ENCODE data around the gene PHLPP1.
"Not testable (repeated sequence)": the region's sequence is repeated elsewhere in the genome, so short reads cannot be mapped to it uniquely, and the experiment has no call there.

PHLPP1 gene

DNA sequence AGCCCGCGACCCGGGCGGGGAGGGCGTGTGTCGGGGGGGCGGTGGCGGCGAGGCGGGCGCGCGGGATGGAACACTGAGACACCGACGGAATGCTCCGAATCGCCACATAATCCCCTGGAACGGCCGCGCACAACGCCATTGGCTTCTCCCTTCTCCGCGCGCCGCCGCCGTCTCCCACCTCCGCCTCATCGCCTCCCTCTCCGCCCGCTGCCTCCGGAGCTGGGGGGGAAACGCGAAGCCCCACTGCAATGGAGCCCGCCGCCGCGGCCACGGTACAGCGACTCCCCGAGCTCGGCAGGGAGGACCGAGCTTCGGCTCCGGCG lies at the start of gene PHLPP1:
Gene PHLPP1, plus strand, starts transcription at position 106 of the 323 bp plus-strand sequence. Its CDS starts 143 bp downstream, at position 249.
- DNase-seq (ENCODE audit: low spot score), result no peak

DNA sequence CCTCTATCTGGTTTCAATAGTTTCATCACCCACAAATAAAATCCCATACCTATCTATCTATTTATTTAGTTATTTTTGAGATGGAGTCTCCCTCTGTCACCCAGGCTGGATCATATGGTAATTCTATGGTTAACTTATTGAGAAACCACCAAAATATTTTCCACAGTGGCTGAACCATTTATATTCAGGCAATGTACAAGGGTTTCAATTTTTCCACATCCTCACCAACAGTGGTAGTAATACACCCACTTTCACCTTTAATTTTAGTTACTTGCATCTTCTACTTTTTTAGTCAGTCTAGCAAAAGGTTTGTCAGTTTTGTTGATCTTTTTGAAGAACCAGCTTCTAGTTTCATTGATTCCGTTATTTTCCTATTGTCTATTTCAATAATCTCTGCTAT lies 46.1 kb upstream of the PHLPP1 start:
- no peak for DNase-seq (ENCODE audit: low spot score)

DNA sequence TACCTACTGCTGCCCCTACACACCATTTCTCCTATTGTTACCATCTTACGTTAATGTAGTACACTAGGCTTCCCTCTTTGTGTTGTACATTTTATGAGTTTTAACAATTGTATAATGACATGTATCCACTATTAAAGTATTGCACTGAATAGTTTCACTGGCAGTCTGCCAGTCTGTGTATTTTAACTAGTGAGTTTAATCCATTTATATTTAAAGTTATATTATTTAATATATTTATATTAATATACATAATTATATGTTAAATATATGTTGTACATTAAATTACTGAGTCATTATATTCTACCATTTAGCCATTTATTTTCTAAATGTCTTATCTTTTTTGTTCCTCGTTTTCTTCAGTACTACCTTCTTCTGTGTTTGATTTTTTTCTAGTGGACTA lies 44.8 kb upstream of the PHLPP1 start:
- DNase-seq (ENCODE audit: low spot score), result no peak

DNA sequence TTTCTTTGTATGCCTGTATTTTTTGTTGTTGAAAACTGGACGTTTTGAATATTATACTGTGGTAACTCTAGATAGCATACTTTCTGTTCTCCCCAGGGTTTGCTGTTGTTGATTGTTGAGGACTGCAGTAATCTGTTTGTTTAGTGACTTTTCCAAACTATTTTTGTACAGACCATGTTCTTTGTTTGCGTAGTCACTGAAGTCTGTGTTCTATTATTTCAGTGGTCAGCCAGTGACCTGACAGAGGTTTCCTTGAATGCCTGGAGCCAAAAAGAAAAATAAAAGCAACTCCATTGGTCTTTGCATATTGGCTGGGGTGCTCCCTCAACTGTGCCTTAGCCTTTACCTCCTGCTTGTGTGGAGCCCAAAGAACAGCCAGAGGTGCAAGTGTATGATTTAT lies 42.7 kb upstream of the PHLPP1 start:
- no peak for DNase-seq (ENCODE audit: low spot score)

DNA sequence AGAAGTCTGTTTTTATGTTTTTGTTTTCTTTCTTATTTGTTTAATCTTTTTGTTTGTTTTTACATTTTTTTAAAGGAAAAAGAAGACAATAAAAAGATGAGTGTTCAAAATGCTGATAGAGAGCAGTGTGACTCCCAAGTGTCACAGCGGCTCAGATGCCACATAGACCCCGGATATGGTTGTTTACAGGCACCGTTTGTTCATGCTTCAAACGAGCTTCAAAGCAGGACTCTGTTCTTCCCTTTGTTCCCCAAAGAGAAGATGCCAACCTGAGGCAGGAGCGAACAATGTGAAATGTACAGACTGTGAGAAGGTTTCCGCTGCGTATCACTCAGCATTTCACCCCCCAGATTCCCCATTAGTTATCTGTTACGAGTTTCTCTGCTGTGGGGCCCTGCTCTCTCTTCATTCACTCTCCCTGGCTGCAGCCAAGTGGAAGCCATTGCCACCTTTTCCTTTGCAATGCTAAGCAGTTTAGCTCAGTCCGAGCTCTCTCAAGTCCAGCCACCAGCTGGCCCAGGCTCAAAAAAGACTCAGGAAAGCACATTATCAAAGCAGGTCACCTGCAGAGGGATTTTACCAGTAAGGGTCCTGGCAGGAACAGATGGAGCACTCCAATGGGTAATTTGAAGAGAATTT lies 36.4 kb upstream of the PHLPP1 start:
- DNase-seq (ENCODE audit: low spot score), result no peak

DNA sequence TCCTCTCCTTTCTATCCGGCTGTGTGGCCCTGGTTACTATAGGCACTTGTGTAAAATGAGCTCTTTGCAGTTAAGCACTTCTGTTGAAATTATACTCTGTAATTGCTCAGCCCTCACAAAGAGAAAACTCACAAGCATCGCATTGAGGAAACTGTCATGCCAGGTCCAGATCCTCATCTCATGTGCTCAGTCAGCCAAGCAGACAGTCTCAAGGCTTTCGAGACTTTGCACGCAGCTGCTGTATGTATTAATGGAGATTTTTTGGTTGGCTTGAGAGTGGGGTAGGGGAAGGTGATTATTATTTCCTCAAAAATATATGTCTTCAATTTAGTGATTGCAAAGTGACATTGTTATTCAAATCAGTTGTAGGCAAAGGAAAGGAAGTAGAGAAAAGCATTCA lies 33.0 kb upstream of the PHLPP1 start:
- no peak for DNase-seq (ENCODE audit: low spot score)

DNA sequence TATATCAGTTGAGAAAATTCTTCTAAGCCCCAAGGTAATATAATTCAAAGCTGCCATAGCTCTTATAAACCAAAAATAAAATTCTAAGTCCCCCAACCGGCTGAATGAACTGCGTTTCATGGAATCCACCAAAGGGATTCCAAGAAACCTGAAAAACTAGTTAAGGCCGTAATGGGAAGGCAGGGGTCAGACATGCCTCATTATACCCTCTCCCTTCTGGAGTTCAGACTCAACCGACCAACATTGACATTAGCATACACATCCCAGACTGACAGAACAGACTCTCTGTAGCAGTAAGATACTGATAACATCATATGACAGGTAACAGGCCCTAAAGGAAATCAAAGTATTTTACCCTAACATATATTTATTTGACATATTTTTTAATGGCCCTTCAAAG lies 31.4 kb upstream of the PHLPP1 start:
- no peak for DNase-seq (ENCODE audit: low spot score)

DNA sequence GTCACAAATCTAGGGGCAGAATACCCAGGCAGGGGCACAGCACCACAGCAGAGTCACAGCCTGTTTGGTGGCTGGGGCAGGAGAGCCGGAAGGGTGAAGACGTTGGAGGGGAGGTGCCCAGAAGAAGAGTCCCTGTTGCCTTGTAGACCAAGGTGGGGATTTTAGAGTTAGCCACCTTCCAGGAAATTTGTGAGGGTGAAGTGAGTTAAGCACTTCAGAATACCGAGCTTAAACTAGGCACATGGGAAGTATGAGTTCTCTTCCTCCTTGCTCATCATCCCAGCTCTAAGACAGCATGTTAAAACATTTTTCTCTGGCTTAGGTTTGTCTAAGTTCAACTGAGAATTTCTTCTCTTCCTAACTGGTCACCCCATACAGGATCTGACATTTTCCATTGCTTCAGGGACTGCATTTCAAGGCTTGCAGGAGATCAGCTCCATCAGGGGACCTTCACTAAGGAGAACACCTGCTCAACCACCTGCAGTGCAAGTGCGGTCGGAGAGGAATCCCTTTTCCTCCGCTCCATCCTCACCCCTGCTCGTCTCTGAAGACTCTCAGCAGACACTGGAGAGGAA lies 26.5 kb upstream of the PHLPP1 start:
- no peak for DNase-seq (ENCODE audit: low spot score)

DNA sequence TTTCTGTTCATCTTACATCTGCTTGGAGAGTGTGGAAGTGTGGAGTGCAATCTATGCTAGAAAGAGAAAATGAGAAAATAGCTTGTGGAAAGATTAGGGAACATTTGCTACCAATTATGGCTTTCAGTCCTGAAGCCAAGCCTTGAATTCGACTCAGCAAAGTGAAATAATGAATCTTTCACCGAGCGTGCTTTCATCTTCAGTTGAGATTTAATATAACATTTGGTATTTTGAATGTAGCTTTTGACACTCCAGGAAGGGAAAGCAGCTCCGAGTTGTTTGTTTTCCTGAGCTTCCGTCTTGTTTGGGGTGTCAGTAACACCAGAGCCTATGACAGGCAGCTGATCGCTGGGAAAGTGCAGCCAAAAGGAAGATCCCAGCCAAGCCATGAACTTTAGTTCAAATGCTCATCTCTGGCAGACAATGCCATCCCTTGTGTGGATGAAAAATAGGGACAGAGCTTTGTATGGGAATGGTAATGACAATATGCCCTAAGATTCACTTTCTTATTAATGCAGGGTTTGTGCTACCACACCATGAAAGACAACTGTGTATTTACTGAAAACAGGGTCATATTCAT lies 25.0 kb upstream of the PHLPP1 start:
- peak; percentile 75 for DNase-seq (ENCODE audit: low spot score)

DNA sequence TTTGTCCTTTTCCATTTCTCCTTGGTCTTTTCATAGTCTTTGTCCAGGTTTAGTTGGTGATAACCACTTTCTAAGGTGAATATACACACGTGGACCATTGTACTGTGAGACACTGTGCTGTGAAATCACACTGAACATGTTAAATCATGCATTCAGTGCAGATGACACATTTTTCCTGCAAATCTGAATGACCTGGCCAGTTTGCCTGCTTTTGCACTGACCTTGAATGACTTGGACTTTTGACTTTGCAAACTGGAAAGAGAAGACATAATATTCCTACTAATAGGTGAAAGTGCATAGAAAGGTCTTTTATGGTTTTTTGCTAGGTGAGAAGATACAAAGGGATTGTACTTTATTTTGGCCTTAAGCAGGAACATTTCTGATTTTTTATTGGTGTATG lies 21.7 kb upstream of the PHLPP1 start:
- no peak for DNase-seq (ENCODE audit: low spot score)

DNA sequence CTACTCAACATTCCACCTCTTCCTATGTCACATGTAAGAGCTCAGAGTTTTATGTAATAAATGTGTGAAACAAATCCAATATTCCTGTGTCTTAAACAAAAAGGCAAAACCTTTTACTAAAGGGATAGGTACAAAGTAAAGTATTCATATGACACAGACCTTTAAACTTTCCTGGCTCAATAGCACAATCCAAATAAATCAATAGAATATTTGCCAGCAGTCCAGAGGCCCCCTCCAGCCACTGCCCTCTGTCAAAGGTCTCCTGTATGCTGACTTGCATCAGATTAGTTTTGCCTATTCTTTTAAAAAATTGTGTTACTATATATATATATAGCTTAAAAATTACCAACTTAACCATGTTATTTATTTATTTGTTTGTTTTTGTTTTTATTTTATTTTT lies 17.7 kb upstream of the PHLPP1 start:
- DNase-seq (ENCODE audit: low spot score), result no peak

DNA sequence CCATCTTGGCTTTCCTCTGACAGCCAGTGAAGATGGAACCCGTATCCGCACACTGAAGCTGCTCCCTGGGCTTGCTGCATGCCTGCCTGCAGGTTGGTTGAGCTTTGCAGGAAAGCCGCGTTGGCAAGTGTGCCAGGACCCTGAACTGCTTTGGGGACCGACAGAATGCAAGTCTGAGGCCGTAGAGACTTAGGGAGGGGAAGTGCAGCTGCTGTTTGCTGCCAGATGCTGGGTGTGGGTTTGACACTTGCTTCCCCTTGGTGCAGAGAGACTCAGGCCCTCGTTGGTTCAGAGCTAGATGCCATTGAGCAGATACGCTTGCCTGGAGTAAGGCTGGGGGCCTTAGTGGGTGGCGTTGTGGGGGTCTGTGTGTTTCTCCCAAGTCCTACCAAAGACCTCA lies 13.1 kb upstream of the PHLPP1 start:
- no peak for DNase-seq (ENCODE audit: low spot score)

DNA sequence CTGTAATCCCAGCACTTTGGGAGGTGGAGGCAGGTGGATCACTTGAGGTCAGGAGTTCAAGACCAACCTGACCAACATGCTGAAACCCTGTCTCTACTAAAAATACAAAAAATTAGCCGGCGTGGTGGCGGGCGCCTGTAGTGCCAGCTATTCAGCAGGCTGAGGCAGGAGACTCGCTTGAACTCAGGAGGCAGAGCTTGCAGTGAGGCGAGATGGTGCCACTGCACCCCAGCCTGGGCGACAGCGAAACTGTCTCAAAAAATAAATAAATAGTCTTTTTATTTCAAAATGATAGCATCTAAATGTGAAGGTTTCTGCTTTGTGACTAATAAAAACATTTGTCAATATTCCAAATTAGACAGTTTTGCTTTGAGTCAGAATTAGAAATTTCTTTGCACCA lies 8.5 kb upstream of the PHLPP1 start:
- DNase-seq (ENCODE audit: low spot score), result not testable (repeated sequence)

DNA sequence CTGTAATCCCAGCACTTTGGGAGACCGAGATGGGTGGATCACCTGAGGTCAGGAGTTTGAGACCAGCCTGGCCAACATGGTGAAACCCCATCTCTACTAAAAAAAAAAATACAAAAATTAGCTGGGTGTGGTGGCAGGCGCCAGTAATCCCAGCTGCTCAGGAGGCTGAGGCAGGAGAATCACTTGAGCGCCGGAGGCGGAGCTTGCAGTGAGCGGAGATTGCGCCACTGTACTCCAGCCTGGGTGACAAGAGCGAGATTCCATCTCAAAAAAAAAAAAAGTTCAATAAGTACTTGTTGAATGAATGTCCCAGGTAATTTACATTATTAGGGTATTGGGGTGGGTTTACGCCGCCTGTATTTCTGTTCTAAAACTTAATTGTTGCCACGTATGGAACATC lies 5.4 kb upstream of the PHLPP1 start:
- DNase-seq (ENCODE audit: low spot score), result not testable (repeated sequence)

DNA sequence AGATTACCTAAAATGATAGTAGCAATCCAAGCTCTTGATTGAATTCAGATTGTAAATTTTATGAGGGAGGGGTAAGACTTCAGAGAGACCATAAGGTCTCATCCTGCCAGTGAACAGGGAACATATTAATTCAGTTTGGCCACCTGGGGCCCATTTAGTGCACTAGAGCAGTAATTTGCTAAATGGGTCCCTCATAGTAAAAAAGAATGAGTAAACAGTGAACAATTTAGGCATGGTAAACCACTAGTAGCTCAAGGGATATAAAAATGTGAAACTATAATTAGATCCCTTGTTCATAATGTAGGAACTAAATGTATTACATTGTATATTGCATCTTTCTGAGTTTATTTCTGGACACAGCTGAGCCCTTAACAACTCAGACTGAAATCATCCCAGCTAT lies 4.9 kb upstream of the PHLPP1 start:
- peak; percentile 58 for DNase-seq (ENCODE audit: low spot score)

DNA sequence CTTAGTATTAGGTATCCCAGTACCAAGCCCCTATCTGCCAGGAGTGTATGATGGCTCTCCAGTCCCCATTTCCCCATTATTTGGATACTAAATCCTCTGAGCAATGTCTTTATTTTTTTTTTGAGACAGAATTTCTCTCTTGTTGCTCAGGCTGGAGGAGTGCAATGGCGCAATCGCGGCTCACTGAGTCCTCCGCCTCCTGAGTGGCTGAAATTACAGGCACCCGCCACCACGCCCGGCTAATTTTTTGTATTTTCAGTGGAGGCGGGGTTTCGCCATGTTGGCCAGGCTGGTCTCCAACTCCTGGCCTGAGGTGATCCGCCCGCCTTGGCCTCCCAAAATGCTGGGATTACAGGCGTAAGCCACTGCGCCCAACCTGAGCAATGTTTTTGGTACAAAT lies 3.6 kb upstream of the PHLPP1 start:
- no peak for DNase-seq (ENCODE audit: low spot score)

DNA sequence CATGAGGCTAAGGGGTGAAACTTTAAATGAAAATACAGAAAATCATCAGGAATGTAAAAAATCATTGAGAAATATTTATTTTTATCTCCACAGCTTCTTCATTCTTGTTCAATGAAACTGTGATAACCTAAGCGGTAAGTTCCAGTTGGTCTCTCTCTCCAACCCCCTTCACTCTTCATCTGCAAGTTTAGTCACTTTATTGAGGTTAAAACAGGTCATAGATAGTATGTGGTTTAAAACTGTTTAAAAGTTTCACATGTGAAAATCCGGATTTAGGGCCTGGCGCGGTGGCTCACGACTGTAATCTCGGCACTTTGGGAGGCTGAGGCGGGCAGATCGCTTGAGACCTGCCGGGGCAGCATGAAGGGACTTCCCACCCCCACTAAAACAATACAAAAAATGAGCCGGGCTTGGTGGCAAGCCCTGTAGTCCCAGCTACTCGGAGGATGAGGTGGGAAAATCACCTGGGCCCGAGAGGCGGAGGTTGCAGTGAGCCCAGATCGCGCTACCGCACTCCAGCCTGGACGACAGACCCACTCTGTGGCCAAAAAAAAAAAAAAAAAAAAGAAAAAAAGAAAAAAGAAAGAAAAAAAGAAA lies 1.6 kb upstream of the PHLPP1 start:
- DNase-seq (ENCODE audit: low spot score), result no peak

DNA sequence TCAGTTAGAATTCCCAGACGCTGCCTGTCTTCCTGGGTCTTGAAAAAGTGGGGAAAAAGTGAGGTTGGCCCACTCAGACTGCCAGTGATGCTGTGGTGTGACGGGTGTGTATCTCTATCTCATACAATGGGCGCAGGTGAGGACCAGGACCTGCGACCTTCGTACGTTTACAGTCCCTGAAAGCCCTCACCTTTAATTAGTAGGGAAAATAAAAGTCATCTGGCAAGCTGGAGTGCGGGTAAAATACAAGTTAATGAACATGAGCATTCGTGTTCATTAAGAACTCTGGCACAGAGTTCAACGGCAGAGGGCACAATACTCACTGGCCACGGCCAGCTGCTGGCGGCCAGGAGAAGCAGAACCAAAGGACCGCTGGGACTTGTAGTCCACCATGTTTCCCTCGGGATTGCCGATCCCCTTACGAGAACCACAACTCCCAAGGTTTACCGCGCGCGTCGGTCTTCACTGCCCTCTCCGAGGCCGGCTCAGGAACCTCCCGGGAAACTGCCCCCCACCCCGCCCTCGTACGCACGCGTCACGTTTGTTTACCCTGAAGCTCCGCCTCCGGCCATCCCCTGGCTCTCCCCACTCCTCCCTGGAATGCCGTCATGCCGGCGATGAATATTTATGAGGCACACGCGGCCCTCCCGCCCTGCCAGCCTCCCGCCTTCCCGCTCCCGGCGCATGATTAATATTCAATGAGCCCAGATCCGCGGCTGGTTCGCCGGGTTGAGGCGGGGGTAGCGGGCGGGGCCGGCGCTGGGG lies 488 bp upstream of the PHLPP1 start:
- DNase-seq (ENCODE audit: low spot score), result peak; percentile 99

DNA sequence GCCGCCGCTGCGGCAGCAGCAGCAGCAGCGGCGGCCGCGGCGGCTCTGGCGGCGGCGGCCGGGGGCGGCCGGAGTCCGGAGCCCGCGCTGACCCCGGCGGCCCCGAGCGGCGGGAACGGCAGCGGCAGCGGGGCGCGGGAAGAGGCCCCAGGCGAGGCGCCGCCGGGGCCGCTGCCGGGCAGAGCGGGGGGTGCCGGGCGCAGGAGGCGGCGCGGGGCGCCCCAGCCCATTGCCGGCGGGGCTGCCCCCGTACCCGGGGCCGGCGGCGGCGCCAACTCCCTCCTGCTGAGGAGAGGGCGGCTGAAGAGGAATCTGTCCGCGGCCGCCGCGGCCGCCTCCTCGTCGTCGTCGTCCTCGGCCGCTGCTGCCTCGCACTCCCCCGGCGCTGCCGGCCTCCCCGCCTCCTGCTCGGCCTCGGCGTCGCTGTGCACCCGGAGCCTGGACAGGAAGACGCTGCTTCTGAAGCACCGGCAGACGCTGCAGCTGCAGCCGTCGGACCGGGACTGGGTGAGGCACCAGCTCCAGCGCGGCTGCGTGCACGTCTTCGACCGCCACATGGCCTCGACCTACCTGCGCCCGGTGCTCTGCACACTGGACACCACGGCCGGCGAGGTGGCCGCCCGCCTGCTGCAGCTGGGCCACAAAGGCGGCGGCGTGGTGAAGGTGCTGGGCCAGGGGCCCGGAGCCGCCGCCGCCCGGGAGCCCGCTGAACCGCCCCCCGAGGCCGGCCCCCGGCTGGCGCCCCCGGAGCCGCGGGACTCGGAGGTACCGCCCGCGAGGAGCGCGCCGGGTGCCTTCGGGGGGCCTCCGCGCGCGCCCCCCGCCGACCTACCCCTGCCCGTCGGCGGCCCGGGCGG lies 646 bp downstream of the PHLPP1 start:
- no peak for DNase-seq (ENCODE audit: low spot score)

DNA sequence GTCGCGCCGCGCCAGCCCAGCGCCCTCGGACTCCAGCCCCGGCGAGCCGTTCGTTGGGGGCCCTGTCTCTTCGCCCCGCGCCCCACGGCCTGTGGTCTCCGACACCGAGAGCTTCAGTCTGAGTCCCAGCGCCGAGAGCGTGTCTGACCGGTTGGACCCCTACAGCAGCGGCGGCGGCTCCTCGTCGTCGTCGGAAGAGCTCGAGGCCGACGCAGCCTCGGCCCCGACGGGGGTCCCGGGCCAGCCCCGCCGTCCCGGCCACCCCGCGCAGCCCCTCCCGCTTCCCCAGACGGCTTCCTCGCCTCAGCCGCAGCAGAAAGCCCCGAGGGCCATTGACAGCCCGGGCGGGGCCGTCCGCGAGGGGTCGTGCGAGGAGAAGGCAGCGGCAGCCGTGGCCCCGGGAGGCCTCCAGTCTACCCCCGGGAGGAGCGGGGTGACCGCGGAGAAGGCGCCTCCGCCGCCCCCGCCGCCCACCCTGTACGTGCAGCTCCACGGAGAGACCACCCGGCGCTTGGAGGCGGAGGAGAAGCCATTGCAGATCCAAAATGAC lies 1.4 kb downstream of the PHLPP1 start:
- DNase-seq (ENCODE audit: low spot score), result no peak

DNA sequence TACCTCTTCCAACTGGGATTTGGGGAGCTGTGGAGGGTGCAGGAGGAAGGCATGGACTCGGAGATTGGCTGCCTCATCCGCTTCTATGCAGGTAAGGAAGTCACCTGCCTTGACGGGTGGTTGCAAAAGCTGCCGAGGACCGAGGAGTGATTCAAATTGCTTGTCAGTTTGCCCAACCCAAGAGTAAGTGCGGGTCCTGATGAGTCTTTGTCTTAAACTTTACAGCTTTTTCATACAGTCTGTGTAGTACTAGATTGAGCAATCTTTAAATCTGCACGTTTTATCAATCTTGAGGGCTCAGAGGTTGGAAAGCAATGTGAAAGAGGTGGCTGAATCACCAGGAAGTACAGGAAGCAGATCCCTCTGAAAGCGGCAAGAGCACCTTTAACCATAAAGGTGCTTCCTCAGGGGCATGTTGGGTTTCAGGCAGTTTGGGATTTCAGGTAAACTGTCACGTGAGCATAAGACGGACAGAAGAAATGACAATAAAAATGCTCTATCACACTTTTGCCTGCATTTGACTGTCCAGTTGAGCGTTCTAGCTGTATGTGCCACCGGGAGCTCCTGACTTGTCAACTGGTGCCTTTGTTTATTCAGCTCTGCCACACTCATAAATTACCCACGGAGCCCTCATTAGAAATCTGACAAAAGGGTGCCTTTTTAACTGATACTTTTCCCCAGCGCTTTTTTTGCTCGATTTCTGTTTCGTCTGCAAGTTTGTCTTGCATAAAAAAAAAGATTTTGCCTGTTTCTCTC lies 2.0 kb downstream of the PHLPP1 start:
- no peak for DNase-seq (ENCODE audit: low spot score)
